ENCODE results near the gene PRSS23. TPM values are rescaled to one million over a fixed set of nuclear protein-coding genes. Genes with fewer than 3 reads are reported as not detected.

Gene PRSS23
- polyA plus RNA-seq, 1 donor: 21.4 TPM

DNA sequence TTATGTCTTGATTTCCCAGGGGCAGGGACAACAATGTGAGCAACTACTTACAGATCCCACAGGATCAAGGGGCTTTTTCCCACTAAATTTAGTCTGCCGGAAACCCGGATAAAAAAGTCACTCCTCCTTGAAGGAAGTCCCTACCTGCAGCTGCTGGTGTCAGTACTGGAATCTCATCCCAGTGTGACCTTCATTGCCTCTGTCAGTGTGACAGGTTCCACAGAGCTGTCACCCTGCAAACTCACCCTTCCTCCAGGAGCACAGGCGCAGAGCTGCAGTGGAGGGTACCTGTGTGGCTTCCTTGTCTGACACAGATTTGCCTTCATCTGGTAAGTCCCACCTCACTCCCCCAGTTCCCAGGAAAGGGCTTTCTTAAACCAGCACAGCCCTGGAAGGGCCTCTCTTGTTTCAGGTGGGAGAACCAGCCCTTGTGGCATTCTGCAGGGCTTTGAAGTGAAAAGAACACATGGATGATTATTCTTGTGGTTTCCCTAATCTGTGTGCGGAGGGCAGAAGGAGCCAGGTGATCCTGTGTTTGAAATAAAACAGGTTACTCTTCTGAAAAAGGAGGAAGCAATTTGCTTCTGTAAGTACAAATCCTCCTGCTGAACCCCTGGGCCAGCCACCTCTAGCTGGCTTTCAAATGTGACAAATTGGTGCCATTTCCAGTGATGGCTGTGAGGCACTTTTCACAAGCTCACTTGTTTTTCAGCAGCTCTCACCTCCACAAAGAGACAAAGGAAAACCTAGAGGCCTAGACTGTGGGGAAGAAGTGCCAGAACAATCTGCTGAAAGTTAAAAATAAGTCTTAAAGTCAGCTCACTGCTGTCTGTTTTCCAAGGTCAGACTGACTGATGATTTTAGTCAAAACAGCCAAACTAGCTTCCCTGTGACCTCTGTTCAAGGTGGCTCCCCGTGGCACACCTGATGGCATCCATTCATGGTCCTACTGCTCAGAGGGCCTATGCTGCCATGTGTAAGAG, 9.2 kb upstream of the PRSS23 start:
- no peak for DNase-seq

DNA sequence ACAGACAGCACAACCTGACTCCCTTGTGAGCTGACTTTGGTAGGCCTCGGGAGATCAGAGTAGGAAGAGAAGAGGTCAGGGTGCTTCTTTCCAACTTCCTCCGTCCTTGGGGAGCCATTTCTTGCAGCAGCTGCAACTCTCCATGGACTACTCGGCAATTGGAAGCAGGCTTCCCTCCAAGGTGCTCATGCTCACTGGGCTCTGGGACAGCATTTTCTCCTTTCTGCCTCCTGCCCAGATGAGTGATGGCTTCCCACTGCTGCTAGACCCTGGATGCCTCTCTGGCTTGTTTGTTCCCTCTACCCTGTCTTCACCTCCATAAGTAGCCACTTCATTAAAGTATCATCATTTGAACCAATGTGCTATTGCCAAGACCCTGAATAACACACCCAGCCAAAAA, 8.2 kb upstream of the PRSS23 start:
- no peak for DNase-seq

DNA sequence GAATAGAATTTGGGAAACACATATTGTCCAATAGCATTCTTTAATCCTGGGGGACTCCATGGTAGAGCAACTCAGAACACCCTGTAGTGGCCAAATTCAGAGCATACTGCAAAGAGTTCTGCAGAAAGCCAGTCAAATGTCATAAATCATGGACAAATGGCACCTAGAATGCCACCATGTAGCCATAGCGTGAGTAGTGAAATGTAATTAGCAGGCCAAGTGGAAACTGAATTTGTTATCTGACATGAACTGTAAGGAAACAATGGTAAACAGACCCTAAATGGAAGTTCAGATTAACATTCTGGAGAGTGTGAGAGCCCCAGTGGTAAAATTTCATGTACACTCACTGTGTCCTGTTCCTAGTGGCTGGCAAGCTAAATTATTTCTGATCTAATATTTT, 7.0 kb upstream of the PRSS23 start:
- DNase-seq: no peak

DNA sequence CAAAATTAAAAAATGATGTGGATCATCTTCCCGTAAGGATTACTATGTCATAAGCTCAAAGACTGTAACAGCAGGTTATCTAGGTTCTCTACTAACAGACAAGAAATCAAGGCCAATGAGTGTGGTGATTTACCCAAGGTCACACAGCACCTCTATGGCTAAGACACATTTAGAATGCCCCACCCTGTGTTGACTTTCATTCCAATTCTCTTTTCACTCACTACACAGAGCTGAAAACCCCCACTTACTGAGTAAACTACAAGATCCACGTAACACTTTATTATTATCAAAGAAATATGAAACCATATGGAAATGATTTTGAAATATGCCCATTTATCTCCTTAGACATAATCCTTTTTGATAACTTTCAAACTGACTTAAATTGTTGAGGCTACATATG, 4.8 kb upstream of the PRSS23 start:
- DNase-seq: no peak

DNA sequence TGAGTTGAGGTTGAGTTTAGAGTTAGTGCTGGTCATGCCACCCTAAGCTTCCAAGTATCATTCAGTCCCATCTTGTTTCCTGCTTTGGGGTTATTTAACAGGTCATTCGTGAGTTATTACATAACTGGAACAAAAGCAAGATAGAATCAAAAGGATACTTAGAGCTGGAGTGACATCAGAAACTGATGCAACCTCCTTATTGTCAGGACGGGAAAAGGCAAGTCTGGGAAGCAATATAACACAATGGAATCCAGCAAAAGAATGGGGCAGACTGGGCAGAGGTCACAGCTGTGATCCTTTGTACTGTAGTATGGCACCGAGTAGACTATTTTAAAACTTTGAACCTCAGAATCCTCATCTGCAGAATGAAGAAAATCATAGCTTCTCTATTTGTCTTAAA, 4.4 kb upstream of the PRSS23 start:
- DNase-seq: no peak

DNA sequence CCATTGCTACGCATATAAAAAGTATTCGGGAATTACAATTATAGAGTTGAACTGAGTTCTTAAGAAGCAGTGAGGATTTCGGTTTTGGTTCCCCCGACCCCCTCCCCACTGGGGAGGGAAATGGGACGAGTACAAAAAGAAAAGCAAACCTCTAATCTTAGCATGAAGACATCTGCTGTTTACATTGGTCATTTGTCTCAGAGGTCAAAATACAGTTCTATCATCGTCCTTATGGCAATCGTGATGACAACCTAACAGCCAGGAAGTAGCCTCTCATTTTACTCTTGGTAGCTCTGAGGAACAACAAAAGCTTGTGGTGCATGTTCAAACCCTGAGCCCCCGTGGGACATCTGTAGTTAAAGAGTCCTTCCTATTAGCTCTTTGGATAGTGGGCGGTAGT, 3.2 kb upstream of the PRSS23 start:
- no peak for DNase-seq

DNA sequence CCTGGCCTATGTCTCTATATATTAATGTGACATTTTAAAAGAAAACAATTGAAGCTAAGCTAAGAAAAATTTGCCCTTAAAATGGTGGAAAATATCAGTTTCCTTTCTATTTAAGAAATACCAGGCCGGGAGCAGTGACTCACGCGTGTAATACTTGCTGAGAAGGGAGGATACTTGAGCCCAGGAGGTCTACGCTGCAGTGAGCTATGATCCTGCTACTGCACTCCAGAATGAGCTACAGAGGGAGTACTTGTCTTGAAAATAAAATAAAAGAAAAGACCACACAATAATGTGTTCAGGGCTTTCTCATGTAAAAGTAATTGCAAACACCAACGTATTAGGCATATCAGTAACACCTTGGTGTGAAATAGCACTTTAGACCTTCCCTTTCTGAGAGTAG, 1.4 kb upstream of the PRSS23 start:
- DNase-seq: no peak

DNA sequence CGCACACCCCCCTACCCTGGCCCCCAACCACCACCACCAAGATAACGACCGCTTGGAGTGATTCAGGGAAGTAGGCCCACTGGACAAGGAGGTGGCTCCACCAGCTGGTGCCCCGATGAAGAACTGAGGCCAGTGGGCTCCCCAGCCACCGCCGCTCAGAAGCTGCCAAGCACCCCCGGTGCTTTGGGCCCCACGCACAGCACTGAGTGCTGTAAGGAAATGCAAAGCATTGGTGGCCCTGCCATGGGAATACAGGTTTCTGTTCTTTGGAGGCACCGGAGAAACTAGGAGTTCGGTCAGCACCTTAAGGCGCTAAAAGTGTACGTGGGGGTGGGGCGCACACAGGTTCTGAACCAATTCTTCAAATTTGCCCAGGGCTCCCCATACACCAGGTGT, 664 bp upstream of the PRSS23 start:
- DNase-seq: no peak

DNA sequence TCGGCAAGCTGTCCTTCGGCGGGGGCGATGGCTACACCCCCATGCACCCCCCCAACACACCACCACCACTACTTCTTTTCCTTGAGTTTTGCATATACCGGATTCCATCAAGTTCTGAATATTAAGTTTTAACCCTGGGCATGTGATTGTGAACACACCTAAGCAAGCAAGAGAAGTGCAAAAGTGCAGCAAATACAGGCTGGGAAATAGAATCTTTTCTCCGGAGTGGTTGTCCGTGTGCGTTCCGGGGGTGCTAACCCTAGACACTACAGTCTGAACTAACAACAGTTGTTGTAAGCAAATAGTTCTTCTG, 574 bp downstream of the PRSS23 start:
- DNase-seq: no peak

DNA sequence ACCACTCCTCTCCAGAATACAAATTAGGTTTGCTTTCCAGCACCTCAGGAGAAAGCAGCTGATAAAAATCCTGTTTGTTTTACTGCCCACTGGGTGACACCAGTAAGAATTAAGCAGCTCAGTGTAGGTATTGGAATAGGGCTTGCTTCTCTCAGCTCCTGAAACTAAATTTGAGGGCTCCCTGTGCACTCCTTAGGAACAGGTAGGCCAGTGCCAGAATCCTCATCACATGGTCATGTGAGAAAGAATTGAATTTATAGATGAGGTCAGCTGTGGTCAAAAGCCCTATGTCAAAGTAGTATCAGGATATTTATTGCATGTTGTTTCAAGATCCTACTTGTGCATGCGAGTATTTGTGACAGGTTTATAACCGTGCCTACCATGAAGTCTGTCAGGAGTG, 1.0 kb downstream of the PRSS23 start:
- DNase-seq: no peak

DNA sequence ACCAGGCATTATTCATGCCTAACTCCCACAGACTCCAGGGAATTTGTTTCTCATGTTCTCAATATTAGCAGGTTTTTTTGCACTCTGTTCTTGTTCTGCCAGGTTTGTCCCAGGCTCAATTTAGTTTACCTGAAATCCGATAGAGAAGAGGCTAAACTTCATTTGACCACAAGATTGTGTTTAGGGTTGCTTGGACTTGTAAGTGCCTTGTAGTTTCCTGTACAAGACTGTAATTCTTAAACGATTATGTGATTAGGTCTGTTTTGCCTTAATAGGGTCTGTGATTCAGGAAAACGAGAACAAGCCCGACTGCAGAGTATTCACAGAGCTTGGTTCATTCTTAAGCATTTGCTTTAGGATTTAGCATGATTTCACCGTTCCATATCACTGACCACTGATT, 1.8 kb downstream of the PRSS23 start:
- DNase-seq: no peak

DNA sequence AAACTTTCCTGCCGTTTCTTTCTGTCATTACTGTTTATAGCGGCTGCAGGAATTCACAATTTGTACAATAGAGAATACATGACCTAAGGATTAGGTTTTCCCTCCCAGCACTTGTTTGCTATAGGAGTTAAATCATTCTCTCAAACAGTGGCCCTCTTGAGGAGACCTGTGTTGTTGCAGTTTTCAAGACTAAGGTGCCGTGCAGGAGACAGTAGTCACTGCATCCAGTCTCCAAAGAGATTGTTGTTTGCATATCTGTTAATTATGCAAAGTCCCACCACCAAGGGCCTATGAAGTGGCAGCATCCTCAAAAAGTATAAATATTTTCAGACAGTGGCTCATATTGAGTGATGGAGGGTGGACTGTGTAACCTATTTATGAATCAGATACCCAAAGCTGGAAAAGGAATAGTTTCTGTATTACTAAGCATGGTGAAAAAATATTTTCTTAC, 2.3 kb downstream of the PRSS23 start:
- DNase-seq: no peak

DNA sequence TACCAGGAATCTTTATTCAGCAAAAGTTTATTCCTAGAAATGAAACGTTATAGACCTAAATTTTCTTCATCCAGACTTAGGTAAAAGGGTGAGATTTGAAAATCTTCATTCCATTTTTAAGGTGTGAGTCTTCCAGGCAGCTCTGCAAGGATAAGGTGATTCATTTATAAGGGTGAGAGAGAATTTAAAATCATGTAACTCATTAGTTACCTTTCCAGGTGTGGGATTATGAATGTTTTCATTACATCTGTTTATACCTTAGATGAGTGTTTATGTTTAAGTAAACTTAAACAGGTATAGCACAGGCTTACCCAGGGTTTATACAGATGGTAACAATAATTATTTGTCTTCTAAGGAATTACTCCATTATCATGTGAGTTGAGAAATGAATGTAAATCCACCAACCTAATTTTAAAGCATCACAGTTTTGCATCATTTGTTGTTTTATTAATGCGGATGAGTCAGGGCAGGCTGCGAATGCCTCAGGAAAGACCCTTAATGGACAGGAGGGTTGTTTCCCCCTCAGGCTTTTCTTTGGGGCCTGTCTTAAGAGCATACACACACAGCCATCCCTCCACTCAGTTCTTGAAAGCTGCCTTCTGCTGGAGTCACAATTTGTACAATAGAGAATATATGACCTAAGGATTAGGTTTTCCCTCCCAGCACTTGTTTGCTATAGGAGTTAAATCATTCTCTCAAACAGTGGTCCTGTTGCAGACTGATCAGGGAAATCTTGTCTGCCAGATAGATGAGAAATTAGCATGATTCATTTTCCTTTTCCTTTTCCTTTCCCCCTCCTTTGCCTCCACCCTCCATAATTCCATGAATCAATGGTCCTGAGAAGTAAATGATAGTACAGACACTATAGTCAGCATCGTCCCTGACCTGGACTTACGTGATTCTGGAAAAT, 3.0 kb downstream of the PRSS23 start:
- no peak for DNase-seq

DNA sequence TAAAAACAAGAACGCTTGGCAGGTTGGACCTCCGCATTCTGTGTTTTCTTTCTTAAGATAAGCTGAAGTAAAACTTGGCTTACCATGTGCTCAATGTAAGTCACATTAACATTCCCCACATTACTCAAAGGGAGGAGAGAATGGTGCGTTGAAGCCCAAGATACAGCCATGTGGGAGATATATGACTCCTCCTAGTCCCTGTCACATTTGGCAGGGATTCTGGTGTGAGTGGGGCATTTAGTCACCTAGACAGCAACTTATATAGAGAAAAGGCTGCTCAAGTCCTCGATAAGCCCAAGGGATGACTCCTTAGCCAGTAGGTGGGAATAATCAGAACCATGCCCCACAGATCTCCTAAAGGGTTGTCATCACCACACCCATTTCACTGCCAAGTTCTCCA, 4.6 kb downstream of the PRSS23 start:
- DNase-seq: no peak

DNA sequence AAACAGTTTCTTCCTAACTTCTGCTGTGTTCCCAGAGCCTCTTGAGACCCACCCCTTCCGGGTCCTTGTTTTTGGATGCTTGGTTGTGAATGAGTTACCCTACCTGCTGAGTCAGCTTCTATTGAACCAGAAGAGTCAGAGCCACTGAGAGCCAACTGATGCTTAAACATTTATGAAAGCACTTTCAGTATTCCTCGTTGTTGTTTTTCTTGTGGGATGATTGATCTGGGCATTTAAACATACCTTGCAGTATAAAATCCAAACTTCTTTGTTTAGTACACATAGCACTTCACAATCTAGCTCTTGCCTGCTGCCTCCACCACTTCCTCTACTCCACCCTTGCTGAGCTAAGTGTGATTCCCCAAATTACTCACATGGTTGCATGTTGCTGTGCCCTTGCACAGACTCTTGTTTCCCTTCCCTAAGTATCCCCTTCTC, 5.5 kb downstream of the PRSS23 start:
- DNase-seq: no peak

DNA sequence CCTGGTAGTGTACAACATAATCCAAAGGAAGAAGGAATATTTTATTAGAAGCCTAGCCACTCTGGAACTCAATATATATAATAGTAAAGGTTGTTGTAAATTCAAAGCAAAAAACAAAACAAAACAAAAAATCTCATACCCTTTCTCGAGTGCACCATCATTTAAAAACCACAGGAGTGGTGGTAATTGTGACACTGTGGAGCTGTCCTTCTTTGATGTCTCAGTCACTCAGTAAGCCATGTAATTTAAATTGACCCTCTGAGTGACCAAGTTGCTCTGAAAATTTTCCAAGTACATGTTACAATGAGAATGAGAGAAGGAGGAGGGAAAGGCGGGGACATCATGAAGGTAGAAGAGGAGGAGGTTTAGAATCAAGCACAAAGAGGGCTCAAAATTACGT, 6.6 kb downstream of the PRSS23 start:
- no peak for DNase-seq

DNA sequence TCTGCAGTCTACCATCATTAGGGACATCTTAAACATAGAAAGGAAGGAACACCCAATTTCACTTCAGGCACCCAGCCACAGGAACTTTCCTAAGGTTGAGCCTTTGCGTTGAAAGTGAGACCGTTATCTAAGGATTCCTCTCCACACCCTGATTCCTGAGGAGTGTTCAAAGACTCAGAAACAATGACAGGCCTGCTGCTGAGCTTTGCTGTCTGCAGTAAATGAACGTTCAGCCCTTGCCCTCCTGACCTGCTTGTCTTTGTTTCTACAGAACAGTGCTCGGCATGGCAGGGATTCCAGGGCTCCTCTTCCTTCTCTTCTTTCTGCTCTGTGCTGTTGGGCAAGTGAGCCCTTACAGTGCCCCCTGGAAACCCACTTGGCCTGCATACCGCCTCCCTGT, 7.0 kb downstream of the PRSS23 start:
- no peak for DNase-seq

DNA sequence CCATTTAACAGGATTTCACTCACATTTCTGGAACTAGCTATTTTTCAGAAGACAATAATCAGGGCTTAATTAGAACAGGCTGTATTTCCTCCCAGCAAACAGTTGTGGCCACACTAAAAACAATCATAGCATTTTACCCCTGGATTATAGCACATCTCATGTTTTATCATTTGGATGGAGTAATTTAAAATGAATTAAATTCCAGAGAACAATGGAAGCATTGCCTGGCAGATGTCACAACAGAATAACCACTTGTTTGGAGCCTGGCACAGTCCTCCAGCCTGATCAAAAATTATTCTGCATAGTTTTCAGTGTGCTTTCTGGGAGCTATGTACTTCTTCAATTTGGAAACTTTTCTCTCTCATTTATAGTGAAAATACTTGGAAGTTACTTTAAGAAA, 9.2 kb downstream of the PRSS23 start:
- DNase-seq: no peak

DNA sequence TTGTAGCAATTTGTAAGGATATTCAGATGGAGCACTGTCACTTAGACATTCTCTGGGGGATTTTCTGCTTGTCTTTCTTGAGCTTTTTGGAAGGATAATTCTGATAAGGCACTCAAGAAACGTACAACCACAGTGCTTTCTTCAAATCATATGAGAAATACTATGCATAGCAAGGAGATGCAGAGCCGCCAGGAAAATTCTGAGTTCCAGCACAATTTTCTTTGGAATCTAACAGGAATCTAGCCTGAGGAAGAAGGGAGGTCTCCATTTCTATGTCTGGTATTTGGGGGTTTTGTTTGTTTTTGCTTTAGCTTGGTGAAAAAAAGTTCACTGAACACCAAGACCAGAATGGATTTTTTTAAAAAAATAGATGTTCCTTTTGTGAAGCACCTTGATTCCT, 9.9 kb downstream of the PRSS23 start:
- no peak for DNase-seq

DNA sequence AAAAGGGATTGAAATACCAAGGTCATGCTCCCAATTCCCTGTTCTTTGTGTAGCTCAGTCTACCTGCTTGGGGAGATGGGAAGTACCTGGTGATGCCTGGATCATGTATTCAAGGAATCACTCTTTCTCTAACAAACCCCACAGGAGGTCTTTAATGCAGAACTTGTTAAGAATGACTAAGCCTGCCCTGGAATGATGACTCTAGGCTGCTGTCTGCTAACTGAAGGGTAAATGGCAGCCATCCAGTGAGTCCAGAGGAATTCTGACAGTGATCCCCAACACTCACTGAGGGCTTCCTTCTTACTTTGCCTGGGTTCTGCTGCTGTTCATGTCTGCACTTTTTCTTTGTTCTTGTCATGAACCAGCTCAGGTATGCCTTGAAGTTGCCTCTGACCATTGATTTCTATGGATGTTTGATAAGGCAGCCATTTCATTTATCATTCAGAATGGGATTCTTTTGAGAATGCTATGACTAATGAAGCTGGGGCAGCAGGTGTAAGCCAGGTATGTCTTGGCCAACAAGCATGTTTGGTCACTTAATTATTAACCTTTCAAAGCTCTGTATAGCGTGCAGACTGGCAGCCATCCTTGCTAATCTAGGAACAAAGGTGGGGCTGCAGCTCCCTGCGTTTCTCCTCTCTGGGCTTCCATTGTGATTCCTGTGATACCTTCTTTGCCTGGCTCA, 11.4 kb downstream of the PRSS23 start:
- DNase-seq: no peak

DNA sequence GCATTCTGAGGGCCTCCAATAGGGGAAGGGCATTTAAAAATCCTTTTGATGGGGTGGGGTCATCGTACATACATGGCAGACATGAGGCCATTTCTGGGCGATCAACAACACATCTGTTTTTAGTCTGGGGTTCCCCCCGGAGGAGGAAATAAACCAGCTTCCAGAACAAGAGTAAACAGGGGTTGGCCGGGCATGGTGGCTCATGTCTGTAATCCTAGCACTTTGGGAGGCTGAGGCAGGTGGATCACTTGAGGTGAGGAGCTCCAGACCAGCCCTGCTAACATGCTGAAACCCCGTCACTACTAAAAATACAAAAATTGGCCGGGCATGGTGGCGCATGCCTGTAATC, 12.0 kb downstream of the PRSS23 start:
- DNase-seq: no peak

DNA sequence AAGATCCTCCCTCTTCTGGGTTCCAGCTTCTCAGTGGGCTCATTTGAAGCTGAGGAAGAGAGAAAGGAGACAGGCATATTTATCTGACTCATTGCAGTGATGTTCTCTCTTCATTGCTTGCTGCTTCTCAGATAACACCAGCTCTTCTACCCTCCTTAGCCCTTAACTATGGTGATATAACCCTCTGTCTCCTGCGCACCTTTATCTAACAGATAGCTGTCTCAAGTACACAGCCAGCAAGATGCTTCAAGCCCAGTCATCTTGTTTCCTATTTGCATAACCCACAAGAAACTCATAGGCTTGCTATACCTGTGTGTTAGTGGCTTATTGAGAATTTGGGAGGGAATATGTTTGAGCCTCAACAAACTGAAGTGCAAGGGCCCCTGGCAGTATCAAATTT, 12.6 kb downstream of the PRSS23 start:
- no peak for DNase-seq

DNA sequence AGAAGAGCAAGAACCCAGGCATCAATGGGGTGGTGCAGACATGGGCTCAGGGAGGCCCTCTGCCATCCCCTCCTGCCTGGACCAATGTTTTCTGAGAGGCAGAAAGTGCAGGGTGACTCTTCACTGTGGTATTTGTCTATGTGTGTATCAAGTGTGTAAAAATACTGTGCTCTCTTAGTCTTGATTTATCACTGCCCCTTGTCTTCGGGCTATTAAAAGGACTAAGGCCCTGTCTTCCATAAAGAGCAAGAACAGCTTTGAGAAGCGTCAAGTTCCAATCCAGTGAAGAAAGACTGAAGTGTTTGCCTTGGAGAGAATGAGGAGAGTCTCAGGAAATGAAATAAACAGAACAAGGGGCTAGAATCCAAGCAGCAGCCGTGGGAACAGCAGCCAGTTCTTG, 14.4 kb downstream of the PRSS23 start:
- DNase-seq: no peak
